ENCODE data around the gene MTHFD2L. TPM values are rescaled to one million over a fixed set of nuclear protein-coding genes. Genes with fewer than 3 reads are reported as not detected.
A peak's percentile ranks its signal among the peaks of the same experiment; 100 is the strongest.
"Not testable (repeated sequence)": the region's sequence is repeated elsewhere in the genome, so short reads cannot be mapped to it uniquely, and the experiment has no call there.

The MTHFD2L gene
- polyA plus RNA-seq, 1 donor from 2014 or later, result 43.5 TPM

DNA sequence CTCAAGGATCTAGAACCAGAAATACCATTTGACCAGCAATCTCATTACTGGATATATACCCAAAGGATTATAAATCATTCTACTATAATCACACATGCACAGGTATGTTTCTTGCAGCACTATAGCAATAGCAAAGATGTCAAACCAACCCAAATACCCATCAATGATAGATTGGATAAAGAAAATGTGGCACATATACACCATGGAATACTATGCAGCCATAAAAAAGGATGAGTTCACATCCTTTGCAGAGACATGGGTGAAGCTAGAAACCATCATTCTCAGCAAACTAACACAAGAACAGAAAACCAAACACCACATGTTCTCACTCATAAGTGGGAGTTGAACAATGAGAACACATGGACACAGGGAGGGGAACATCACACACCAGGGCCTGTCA, 25.7 kb upstream of the MTHFD2L start:
- H3K4me3 ChIP-seq (ENCODE audit: low read length); H4K20me1 ChIP-seq (ENCODE audit: insufficient read depth); H3K9me2 ChIP-seq (ENCODE audit: insufficient read depth, low read length); H3K36me3 ChIP-seq (ENCODE audit: insufficient read depth, low read length); H3K4me2 ChIP-seq (ENCODE audit: low read length); H2AFZ ChIP-seq (ENCODE audit: low read depth, low read length); H3K9ac ChIP-seq (ENCODE audit: low read length); H3K27me3 ChIP-seq (ENCODE audit: insufficient read depth, low read depth, low read length); H3K9me3 ChIP-seq (ENCODE audit: low read length); H3F3A ChIP-seq (ENCODE audit: insufficient read depth, low read length, poor library complexity, severe bottlenecking); H3K79me2 ChIP-seq (replicated peaks; ENCODE audit: insufficient read depth, low read length); H3K27ac ChIP-seq (ENCODE audit: low read length): not testable (repeated sequence)

DNA sequence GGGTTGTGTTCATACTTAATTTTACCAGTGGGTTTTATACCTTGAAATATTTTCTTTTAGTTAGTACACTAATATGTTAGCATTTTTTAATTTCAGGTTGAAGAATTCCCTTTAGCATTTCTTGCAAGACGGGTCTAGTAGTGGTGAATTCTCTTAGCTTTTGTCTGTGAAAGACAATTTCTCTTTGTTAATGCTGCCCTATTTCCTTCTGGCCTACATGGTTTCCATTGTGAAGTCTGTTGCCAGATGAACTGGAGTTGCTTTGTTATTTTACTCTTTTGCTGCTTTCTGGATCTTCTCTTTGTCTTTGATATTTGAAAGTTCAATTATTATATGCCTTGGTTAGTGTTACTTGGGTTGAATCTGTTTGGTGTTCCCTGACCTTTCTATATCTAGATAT, 25.0 kb upstream of the MTHFD2L start:
- H3K9ac ChIP-seq (ENCODE audit: low read length), result no peak overlapping the region
- no peaks in the 10 kb centered on the region for H4K20me1 ChIP-seq (ENCODE audit: insufficient read depth)
- H3K4me3 ChIP-seq (ENCODE audit: low read length), result no peak overlapping the region
- no peaks in the 10 kb centered on the region for H3K9me2 ChIP-seq (ENCODE audit: insufficient read depth, low read length)
- no peaks in the 10 kb centered on the region for H3K27me3 ChIP-seq (ENCODE audit: insufficient read depth, low read depth, low read length)
- no peak overlapping the region for H3K4me2 ChIP-seq (ENCODE audit: low read length)
- H3K9me3 ChIP-seq (ENCODE audit: low read length), result no peaks in the 10 kb centered on the region
- no peaks in the 10 kb centered on the region for H3K36me3 ChIP-seq (ENCODE audit: insufficient read depth, low read length)
- H3F3A ChIP-seq (ENCODE audit: insufficient read depth, low read length, poor library complexity, severe bottlenecking), result no peaks in the 10 kb centered on the region
- H3K79me2 ChIP-seq (replicated peaks; ENCODE audit: insufficient read depth, low read length), result no peaks in the 10 kb centered on the region
- no peak overlapping the region for H3K27ac ChIP-seq (ENCODE audit: low read length)
- TF ChIP-seq POLR2AphosphoS5 (IDR thresholded peaks at IDR 0.05) (no peak), EZH2 (IDR thresholded peaks at IDR 0.05; ENCODE audit: borderline replicate concordance, insufficient read depth, low read length, poor library complexity, severe bottlenecking) (no peak), EP300 (conservative IDR thresholded peaks at IDR 0.05; ENCODE audit: poor library complexity, severe bottlenecking) (no peak), TAF1 (IDR thresholded peaks at IDR 0.05; ENCODE audit: low read depth) (no peak), MXI1 (conservative IDR thresholded peaks at IDR 0.05; ENCODE audit: poor library complexity, severe bottlenecking) (no peak)
- TF ChIP-seq, protein P1, sequence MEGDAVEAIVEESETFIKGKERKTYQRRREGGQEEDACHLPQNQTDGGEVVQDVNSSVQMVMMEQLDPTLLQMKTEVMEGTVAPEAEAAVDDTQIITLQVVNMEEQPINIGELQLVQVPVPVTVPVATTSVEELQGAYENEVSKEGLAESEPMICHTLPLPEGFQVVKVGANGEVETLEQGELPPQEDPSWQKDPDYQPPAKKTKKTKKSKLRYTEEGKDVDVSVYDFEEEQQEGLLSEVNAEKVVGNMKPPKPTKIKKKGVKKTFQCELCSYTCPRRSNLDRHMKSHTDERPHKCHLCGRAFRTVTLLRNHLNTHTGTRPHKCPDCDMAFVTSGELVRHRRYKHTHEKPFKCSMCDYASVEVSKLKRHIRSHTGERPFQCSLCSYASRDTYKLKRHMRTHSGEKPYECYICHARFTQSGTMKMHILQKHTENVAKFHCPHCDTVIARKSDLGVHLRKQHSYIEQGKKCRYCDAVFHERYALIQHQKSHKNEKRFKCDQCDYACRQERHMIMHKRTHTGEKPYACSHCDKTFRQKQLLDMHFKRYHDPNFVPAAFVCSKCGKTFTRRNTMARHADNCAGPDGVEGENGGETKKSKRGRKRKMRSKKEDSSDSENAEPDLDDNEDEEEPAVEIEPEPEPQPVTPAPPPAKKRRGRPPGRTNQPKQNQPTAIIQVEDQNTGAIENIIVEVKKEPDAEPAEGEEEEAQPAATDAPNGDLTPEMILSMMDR (IDR thresholded peaks at IDR 0.05; ENCODE audit: poor library complexity, severe bottlenecking), result no peak
- no peak overlapping the region for H2AFZ ChIP-seq (ENCODE audit: low read depth, low read length)

DNA sequence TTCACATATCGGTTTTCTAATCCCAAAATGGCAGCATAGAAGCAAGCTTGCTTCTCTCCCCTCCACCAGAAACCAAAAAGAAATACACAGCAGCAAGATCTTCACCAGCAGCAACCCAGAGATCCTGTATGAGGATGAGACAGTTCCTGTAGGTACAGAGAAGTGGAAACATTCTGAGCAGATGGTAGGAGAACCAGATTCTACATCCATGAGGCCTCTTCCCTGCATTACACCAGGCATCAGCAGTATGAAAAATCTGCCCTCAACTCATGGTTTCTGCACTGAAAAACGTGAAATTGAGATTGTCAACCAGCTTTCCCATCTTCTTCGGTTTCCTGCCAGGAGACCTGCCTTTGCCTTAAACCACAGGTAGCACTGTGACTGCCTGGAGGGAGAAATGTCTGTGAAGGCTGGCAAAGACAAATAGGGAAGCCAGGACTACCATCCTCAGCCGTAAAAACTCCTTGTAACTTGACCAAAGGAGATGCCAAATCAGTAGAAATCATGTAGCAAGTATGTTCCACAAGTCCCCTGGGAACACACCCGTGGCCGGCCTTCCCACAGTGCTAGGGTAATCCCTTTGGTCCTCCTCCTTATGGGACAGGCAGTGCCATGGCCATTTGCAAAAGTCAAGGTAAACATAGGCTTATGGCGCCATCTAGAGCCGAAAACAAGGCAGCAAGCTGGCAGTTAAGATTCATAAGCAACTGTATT, 24.0 kb upstream of the MTHFD2L start:
- Histone ChIP-seq H3K36me3 (ENCODE audit: insufficient read depth, low read length) (no peaks in the 10 kb centered on the region), H3K79me2 (replicated peaks; ENCODE audit: insufficient read depth, low read length) (no peaks in the 10 kb centered on the region), H2AFZ (ENCODE audit: low read depth, low read length) (no peak overlapping the region), H3K9me2 (ENCODE audit: insufficient read depth, low read length) (no peaks in the 10 kb centered on the region), H3K9ac (ENCODE audit: low read length) (no peak overlapping the region), H3K9me3 (ENCODE audit: low read length) (no peaks in the 10 kb centered on the region), H3K4me2 (ENCODE audit: low read length) (no peak overlapping the region), H3K4me3 (ENCODE audit: low read length) (no peak overlapping the region), H3F3A (ENCODE audit: insufficient read depth, low read length, poor library complexity, severe bottlenecking) (no peaks in the 10 kb centered on the region), H3K27me3 (ENCODE audit: insufficient read depth, low read depth, low read length) (no peaks in the 10 kb centered on the region), H3K27ac (ENCODE audit: low read length) (no peak overlapping the region), H4K20me1 (ENCODE audit: insufficient read depth) (no peaks in the 10 kb centered on the region)
- TF ChIP-seq EZH2 (IDR thresholded peaks at IDR 0.05; ENCODE audit: borderline replicate concordance, insufficient read depth, low read length, poor library complexity, severe bottlenecking) (no peak), RAD21 (conservative IDR thresholded peaks at IDR 0.05) (peak; percentile 84), TAF1 (IDR thresholded peaks at IDR 0.05; ENCODE audit: low read depth) (no peak), SMC3 (conservative IDR thresholded peaks at IDR 0.05; ENCODE audit: poor library complexity) (peak; percentile 75)
- TF ChIP-seq, protein P1 (IDR thresholded peaks at IDR 0.05; ENCODE audit: poor library complexity, severe bottlenecking), result peak; percentile 78

All from neural cell (in vitro differentiated cells).